Iris pigment epithelial cell (primary cell): ENCODE results near the gene SCN7A.
A peak's percentile ranks its signal among the peaks of the same experiment; 100 is the strongest.

Source experiments
- DNase-seq: peaks from one replicate; pipeline ENCODE4 v3.0.0-alpha.2; 2011; ENCODE audit warnings: low read depth

SCN7A gene

DNA sequence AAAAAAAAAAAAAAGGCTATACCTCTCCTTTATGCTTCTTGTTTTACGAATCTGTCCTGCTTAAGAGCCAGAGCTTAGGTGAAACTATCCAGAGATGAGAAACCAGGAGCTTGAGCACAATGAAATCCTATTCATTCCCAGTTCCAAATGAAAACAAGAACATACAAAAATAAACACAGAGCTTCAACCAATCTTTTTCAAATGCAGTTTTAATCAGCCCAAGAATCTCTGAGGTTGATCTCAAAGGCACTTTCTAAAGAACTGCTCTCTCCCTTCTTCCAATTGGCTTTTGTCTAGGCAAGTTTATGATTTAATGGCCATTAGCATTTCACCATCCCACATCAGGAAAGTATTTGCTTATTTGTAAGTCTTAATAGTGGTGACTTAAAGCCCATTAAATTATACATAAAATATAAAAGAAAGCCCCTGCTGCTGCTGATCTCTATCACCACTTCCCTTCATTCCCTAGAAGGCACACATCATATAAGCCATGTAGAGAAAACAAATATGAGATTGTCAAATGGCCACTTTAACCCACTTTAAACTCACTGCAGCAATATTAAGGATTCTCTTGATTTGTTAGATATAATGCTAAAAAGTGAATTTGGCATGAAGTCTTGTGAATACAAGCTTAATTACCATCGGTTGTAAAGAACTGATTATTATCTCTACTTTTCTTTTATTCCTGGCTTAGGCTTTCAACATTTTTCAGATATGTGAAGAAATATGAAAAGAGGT is 89.0 kb downstream of the SCN7A start:
- no peak for DNase-seq

DNA sequence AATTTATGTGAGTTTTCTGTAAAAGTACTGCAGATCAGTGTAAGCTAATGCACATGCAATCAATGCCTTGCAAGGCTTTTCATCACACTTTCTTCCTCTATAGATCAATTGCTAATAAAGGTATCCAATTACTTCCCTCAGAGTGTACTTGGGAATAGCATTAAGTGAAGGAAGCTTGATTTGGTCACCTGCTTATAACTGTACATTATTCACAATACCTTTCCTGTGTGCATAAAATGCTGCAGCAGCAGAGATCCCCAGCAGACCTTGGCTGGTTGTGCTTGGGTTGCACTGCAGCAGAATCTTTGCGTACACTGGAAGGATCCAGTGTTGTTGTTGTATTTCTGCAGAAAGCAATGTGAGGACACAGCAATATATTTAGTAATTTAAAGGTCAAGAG is 99.8 kb downstream of the SCN7A start:
- DNase-seq = no peak

DNA sequence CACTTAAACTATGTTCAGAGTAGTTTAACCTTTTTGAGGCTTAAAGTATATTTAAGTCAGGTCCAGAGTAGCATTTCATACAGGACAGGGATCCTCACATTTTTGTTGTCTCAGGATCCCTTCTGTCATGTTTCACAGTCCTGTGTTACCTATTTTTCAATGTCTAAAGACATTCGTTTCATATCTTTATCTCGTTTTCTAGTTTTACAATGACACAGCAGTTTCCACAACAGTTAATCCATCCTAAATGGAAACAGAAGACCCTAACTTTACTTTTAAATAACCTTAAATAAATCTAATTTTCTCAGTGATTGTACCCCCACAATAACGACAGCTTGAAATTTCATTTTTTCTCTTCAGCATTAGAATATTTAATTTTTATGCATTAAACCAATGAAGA is 101.0 kb downstream of the SCN7A start:
- DNase-seq = no peak

DNA sequence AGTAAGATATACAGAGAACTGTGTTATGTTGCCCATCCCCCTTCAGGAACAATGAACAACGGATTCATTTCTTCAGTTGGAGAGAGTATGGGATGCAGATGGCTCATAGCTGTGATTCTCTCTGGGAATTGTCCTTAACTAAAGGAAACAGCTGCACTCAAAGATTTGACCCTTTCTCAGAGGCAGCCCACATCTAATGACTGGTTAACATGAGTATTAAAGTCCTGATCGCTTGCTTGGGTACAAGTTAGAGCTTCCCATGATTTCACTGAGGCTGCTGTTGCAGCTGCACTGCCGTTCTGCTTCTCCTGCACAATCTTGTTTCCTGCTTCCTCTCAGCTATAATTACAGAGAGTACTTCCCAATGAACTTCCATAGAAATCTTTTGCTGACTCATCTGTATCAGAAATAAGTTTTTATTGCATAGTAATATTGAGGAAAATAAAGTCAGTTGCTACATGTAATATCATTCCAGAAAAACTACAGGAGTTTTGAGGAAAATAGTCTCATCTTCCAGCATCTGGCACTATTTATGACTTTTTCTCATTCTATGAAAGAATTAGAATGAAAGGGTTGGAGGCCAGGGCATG is 105.5 kb downstream of the SCN7A start:
- DNase-seq = no peak

DNA sequence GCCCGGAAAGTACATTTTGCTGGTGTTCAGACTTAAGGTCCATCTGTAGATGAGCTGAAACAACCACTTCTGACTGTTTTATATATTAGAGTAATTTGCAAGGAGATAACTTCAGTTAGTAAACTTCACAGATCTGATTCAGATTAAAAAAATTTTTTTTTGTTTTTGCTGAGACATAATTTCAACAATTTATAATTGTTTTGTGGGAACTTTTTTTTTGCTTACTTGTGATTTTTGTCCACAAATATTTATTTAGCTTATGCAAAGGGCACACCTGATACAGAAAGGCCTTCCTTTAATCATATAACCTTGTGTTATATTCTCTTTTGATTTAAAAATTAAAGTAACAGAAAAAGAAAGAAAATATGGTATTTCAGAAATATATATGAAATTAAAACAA is 108.7 kb downstream of the SCN7A start:
- no peak for DNase-seq

DNA sequence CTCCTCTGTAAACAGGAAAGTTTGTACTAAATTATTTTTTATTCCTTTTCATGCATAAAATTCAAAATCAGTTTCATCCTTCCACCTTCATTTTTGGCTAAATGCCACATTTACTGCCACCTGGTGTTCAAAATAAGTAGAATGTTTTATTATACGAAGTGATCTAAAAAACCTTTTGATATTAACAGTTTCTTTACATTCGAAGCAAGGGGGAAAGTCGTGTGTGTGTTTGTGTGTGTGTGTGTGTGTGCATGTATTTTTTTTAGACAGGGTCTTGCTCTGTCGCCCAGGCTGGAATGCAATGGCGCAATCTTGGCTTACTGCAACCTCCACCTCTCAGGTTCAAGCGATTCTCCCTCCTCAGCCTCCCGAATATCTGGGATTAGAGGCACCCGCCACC is 109.3 kb downstream of the SCN7A start:
- DNase-seq = peak; percentile 42

DNA sequence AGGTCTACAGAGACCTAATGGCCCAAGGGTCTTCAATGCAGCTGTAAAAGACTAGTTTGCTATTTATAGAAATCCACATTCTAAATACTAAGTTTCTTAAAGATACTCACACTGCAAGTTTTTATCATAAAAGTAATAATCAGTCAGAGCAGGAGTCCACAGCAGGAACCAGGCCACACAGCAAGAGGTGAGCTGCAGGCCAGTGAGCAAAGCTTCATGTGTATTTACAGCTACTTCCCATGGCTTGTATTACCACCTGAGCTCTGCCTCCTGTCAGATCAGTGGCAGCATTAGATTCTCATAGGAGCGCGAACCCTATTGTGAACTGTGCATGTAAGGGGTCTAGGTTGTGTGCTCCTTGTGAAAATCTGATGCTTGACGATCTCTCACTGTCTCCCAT is 111.6 kb downstream of the SCN7A start:
- no peak for DNase-seq

DNA sequence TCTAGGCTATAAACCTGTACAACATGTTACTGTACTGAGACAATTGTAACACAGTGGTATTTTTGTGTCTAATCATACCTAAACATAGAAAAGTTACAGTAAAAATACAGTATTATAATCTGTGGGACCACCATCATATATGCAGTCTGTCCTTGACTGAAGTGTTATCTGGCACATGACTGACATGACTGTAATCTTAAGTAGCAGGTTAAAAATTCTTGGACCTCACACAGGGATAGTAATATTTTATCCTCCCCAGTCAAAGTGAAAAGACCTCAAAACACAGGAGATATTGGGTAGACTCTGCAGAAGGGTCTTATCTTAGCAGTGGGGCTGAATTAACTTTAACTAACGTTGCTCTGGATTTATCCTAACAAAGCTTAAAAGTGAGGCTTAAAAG is 113.4 kb downstream of the SCN7A start:
- DNase-seq = no peak

DNA sequence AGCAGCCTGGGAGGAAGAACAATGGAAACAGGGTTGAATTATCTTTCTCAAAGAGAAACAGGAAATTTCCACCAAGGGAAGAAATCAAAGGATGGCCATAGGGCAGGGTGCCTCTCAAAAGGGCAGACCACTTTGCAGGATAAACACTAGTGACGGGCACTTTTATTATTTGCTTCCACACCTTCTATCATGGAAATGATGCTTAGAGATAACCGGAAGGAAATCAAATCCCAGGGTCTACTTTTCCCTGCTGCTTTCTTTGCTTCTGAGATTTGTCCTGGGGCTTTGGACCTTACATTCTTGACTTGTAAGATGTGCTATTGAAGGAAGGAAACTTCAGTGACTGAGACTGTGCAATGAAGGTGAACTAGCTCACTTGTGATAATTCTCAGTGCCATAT is 117.2 kb downstream of the SCN7A start:
- no peak for DNase-seq

DNA sequence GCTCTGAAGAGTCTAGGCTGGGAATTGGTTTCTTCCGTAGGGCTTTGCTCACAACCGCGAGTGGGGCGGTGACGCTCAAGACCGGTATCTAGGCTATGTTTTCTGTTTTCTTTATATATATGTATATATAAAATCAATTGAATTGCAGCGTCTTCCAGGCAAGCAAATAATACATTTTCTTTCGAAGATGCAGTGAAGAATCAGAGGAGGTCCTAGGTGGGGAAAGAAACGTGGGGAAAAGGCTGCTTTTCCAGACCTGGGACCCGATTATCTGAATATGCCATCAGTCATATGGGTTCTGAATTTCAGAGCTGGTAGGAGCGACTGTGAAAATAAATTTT is 117.6 kb downstream of the SCN7A start:
- DNase-seq = no peak

DNA sequence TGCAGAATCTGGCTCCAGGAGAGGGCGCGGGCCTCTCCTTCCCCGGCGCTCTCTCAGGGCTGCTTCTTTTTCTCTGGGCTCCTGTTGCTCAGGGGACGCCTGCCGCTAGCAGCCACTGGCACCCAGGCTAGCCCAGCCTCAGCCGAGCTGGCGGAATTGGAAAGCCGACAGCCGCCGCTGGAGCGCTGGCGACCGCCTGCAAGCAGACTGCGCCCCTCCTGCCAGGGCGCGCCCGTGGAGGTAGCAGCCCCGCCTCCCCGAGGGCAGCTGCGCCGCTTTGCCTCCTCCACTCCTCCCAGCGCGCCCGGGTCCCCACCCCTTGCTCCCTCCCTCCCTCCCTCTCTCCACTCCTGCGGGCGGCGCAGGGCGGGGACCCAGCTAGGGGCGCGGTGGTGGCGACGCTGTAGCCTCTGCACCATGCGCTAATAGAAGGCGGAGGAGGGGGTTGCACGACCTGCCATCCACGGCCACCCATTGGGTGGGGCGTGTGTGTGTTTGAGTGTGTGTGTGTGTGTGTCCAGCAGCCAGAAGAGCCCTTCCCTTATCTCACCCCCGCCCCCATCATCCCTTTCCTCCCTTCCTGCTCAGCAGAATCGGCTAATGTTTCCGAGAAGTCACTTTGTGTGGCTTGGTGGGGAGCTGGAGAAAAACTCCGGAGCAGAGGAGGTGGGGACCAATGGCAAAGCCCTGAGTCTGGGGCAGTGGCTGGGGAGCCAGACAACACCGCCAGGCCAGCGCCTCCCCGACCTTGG is 118.1 kb downstream of the SCN7A start, which contains the start of gene SCN9A:
Gene SCN9A, minus strand, starts transcription at position 209 of the 752 bp plus-strand sequence. CDS start 64,188 bp downstream, outside the sequence.
- DNase-seq = peak; percentile 88

DNA sequence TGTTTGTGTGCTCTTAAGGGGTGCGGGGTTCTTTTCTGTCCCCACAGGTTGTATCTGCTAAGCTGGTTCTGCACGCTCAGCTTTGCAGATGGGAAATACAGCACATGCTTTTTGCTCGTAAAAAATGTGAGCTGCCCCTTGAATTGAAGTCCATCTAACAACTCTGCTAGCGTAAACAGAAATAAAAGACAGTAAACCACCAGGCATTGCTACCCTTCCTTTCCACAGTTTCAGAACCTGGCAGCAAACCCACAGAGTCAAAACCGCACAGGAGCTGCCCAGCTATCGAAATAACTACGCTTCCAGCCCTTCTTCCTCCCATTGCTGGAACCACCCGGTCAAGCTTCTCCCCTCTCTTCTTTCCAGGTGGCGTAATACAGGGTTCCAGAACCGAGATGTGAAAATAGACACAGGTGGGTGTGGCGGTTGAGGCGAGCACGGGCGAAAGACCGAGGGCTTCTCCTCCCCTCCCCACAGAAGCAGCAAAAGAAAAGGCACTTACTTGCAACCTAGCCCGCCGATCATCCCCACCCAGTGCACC is 118.8 kb downstream of the SCN7A start:
- DNase-seq = peak; percentile 42

DNA sequence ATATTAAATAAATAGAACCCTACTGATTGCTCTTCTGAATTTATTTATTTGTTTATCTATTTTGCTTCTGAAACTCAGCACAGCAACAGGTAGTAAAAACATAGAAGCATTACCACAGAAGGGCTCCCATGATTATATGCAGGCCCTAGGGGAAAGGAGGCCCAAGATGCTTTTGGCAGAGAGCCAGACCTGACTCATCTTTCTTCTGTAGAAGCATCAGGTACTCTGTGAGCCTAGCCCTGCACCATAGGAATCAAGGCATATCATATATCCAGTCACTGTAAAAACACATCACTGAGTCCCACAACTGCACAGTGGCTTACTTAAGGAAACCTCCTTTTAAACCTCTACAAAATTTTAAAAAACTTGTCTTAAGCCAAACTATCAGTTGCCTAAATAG is 120.1 kb downstream of the SCN7A start:
- DNase-seq = peak; percentile 95

DNA sequence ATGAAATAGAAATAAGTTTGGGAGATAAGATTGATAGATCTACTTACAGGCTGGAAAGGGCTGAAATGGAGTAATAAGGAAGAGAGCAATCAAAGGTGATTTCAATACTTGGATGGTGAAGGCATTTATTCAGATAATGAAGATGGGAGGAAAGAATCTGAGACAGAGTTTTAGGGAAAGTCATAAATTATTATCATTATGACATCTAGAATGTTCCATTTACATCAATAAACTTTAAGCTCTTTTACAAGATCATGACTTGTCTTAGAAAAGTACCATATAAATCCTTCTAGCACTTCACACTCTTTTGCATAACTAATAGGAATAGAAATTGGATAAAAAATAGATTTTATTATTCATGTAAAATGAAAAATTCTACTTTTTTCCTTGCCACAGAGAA is 120.5 kb downstream of the SCN7A start:
- no peak for DNase-seq

DNA sequence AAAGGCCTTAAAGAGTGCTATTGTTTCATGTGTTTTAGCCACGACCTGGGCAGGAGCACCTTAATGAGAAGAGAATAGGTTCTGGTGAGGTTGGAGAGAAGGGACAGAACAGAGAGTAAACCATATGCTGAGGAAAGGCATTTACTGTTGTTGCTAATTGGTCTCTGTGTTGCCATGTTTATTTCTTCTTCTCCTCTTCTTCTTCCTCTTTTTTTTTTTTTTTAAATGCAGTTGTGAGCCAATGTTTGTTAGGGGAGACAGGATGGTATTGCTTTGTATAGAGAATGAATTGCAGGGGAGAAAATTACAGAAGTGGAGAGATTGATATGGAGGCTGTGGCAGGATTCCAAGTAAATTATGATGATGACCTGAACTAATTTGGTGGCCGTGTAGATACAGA is 120.9 kb downstream of the SCN7A start:
- no peak for DNase-seq

DNA sequence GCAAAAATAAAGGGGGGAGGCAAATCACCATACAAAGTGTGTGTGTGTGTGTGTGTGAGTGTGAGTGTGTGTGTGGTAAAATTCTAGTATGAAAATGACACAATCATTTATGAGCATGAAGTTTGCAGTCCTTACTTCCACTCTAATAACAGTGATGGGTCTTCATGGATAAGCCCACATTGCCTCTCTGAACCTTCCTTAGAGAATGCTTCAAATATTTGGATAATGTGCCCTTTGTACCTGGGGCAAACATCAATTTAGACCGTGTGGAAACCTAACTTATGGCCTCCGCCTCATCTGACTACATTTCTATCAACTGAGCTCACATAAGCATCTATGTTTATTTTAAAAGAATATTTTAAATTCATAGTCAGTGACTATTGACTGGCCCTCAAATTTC is 122.0 kb downstream of the SCN7A start:
- peak; percentile 74 for DNase-seq

DNA sequence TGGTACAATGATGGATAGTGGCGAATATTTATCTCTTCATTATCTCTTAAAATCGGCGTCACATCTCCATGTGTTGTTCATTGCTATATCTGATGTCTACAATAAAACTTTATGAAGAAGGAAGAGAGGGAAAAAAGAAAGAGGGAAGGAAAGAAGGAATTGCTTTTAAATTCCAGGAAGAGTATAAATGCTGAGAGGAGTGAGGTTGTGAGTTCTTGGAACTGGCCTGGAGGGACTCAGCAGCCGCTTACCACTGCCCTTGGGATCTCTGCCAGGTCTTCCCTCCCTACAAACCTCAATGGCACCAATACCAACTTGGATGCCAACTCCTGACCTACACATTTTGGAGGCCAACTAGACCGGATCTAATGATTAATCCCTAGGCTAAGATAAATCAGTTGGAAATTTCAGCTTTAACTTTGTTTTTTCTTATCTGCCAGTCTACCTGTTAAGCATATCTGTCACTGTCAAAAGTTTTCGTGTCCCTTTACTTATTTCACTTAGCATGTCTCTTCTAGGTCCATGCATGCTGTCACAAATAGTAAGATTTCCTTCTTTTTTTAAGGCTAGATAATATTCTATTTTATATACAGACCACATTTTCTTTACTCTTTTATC is 128.1 kb downstream of the SCN7A start:
- no peak for DNase-seq

DNA sequence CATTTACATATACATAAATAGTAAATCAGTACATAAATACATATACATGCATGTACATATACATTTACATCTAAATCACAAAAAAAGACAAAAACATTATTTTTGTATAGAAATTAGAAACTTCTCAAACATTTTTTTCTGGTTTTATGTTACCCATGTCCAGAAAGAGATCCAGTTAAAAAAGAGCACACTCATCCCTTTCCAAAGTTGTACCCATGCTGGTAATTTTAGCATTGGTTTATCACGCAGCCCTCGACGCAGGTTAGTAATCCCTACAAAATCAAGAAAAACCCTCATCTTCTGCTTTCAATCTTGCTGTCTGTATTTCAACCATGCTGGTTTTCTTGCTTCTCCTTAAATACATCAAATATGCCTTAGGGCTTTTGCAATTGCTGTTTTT is 128.8 kb downstream of the SCN7A start:
- no peak for DNase-seq

DNA sequence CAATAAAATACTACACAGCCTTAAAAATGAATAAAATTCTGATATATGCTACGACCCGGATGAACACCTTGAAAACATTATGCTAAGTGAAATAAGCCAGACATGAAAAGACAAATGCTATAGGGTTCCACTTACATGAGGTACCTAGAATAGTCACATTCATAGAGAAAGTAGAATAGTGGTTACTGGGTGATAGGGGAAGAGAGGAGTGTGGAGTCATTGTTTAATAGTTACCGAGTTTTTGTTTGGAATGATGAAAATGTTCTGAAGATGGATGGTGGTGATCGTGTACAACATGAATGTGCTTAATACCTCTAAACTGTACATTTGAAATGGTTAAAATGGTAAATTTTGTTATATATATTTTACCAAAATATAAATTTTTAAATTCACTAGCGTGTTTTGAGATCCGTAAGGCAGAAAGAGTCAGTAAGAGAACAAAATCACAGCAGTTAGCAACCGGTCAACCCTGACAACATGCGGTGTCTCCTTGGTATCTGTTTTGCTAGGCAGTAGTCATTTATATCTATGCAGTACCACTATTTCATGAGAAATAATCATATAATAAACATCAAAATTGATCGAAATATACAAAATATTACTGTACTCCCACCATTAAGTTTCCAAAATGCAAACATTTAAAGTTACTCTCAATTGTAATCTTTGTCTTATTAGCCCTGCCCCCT is 129.4 kb downstream of the SCN7A start:
- no peak for DNase-seq

DNA sequence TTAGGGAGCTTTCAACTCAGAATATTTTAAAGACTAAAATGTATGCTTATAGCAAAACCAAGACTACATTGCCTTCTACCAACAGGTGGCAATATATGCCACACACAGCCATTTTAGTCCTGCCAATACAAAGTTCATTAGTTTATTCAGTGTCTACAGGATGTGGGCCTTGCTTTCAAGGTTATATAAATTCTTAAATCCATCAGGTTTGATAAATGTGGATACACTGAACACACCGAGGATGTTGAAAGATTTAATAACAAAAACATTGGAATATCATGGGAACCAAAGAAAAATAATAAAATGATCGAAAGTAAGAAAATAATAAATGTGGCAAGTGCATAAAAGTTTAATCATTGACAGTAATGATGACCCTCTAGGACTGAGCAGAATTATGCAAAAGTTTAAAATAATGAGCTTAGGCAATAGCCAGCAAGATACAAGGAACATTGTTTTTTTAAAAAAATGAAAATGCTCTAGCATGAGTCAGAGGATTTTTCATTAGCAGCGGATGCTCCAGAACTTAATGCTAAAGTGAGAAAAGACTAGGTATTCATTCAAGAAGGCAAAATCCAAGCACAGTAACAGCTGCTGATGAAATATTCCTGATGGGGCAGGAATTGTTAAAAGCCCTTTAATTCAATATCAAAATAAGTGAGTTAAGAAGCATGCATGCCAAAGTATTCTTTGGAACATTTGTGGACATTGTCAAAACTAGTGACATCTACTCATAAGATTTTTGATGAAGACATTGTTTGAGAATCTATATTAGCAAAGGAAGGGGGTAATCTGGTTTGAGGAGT is 132.5 kb downstream of the SCN7A start:
- DNase-seq = peak; percentile 74

DNA sequence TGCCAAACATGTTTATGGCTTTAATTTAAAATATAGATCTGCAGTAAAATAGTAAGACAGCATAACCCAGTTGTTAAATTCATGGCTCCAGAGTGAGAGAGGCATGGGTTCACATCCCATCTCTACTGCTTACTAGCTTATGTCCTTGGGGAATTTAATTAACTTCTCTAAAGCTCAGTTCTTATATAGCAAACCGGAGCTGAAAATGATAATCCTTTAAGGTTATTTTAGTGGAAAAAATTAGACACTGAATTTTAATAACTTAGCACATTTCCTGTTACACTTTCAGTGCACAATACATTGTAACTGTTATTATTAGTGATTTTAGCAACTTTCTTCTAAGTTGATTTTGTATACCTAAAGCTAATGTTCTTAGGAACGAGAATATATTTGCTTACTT is 133.1 kb downstream of the SCN7A start:
- DNase-seq = no peak
